Endothelial cell of umbilical vein (primary cell): ENCODE measurements around the gene MAML3. TPM values are rescaled to one million over a fixed set of nuclear protein-coding genes. Genes with fewer than 3 reads are reported as not detected.

Experiments
- BruUV-seq: library from RNA; stranded (reverse); fragments of 400-500 nt; replicated peaks from 2 replicates; lab custom pipeline; 2021; lab: Mats Ljungman, UMichigan
- CTCF ChIA-PET: fragments of 300-600, 350-600 bp; sonication (Branson Sonifier 250); formaldehyde crosslinking; loops from one replicate; lab custom pipeline; 2021; ENCODE audit warnings: antibody characterized with exemption, inconsistent platforms; lab: Charles Lee
- POLR2A ChIA-PET: fragments of 300-600, 350-600 bp; sonication (Branson Sonifier 250); formaldehyde crosslinking; loops from one replicate; lab custom pipeline; 2021; ENCODE audit warnings: antibody characterized with exemption, inconsistent platforms; lab: Charles Lee
- DNase-seq: peaks from one replicate; pipeline ENCODE4 v3.0.0-alpha.2; 2011; ENCODE audit warnings: low read depth, low spot score
- FAIRE-seq: peaks from 2 replicates; lab custom pipeline; 2011; peaks lifted over from hg19 to GRCh38; lab: Jason Lieb, UNC
- H2AFZ ChIP-seq: 2 replicates; pipeline ENCODE4 v1.6.0; 2012; ENCODE audit warnings: low read depth, low read length, control low read depth, inconsistent platforms
- H3K27ac ChIP-seq: 2 replicates; pipeline ENCODE4 v1.5.1; 2011; ENCODE audit warnings: low read depth, mild to moderate bottlenecking, control low read depth, low read length, moderate library complexity; ENCODE audit not compliant: insufficient read depth
- H3K27me3 ChIP-seq, 2 experiments: 2 replicates each; pipeline versions ENCODE4 v1.6.0 to v1.6.1; 2011; ENCODE audit warnings: low read length in 2 of 2, mixed read lengths in 1 of 2; ENCODE audit not compliant: control insufficient read depth in 2 of 2, insufficient read depth in 2 of 2
- H3K36me3 ChIP-seq, 2 experiments: 2 replicates in 1 of 2; 3 replicates in 1 of 2; pipeline ENCODE4 v1.5.1; 2011; ENCODE audit warnings: low read length in 2 of 2, mild to moderate bottlenecking in 1 of 2, moderate library complexity in 1 of 2; ENCODE audit not compliant: control insufficient read depth in 2 of 2, insufficient read depth in 2 of 2; ENCODE audit errors: extremely low read depth in 1 of 2
- H3K4me1 ChIP-seq: 3 replicates; pipeline ENCODE4 v1.5.1; 2011; ENCODE audit warnings: mild to moderate bottlenecking, low read length; ENCODE audit not compliant: control insufficient read depth, insufficient read depth; ENCODE audit errors: extremely low read depth
- H3K4me2 ChIP-seq: 2 replicates; pipeline ENCODE4 v1.6.1; 2011; ENCODE audit warnings: low read length, control low read depth, mixed read lengths; ENCODE audit not compliant: insufficient read depth
- H3K4me3 ChIP-seq, 3 experiments: fragments of 200-600 bp in 1 of 3; sonication (generic), shearing (Covaris generic) in 1 of 3; replicated peaks in 1 of 3; 2 replicates each; pipeline ENCODE4 v1.5.1; 2011 to 2016; ENCODE audit warnings: control low read depth in 3 of 3, low read length in 3 of 3, mild to moderate bottlenecking in 2 of 3, inconsistent platforms in 1 of 3, low read depth in 1 of 3, moderate library complexity in 1 of 3; ENCODE audit not compliant: insufficient read depth in 1 of 3
- H3K79me2 ChIP-seq: 2 replicates; pipeline ENCODE4 v1.6.0; 2012; ENCODE audit warnings: low read length, inconsistent platforms; ENCODE audit not compliant: control insufficient read depth, insufficient read depth
- H3K9ac ChIP-seq: replicated peaks from 2 replicates; pipeline ENCODE3; 2011; ENCODE audit warnings: low read length, control low read depth; ENCODE audit not compliant: insufficient read depth; ENCODE audit errors: extremely low read depth
- H3K9me1 ChIP-seq: replicated peaks from 3 replicates; pipeline ENCODE4 v1.6.0; 2011; ENCODE audit warnings: mild to moderate bottlenecking, low read length; ENCODE audit not compliant: control insufficient read depth, insufficient read depth; ENCODE audit errors: extremely low read depth
- H3K9me3 ChIP-seq: replicated peaks from 2 replicates; pipeline ENCODE4 v1.5.1; 2012; ENCODE audit warnings: low read length, inconsistent platforms; ENCODE audit not compliant: control insufficient read depth, insufficient read depth
- H4K20me1 ChIP-seq: replicated peaks from 2 replicates; pipeline ENCODE3; 2011; ENCODE audit warnings: mild to moderate bottlenecking, low read length; ENCODE audit not compliant: control insufficient read depth, insufficient read depth; ENCODE audit errors: extremely low read depth
- CTCF ChIP-seq, 2 donors: IDR thresholded peaks; 1 replicate in 1 of 2; 2 replicates in 1 of 2; pipeline ENCODE4 v1.5.1; 2011; ENCODE audit warnings: low read length in 2 of 2, mild to moderate bottlenecking in 2 of 2, moderate library complexity in 2 of 2, control low read depth in 1 of 2, inconsistent platforms in 1 of 2, low read depth in 1 of 2; ENCODE audit not compliant: insufficient read depth in 1 of 2; ENCODE audit errors: extremely low read depth in 1 of 2
- EZH2 ChIP-seq: IDR thresholded peaks from 2 replicates; pipeline ENCODE4 v1.6.1; 2012; ENCODE audit warnings: borderline replicate concordance, low read depth, mild to moderate bottlenecking, moderate library complexity, low read length, inconsistent platforms; ENCODE audit not compliant: severe bottlenecking
- FOS ChIP-seq: IDR thresholded peaks from 2 replicates; pipeline ENCODE4 v1.6.1; 2011; ENCODE audit warnings: mild to moderate bottlenecking, low read length, moderate library complexity, borderline replicate concordance; ENCODE audit not compliant: insufficient read depth
- GATA2 ChIP-seq: IDR thresholded peaks from 2 replicates; pipeline ENCODE4 v1.7.0; 2011; ENCODE audit warnings: low read depth, mild to moderate bottlenecking, moderate library complexity, mixed read lengths, low read length; ENCODE audit not compliant: insufficient read length, insufficient read depth
- JUN ChIP-seq: IDR thresholded peaks from 2 replicates; pipeline ENCODE4 v1.6.1; 2011; ENCODE audit warnings: borderline replicate concordance, low read depth; ENCODE audit not compliant: insufficient read length, insufficient read depth
- POLR2A ChIP-seq: IDR thresholded peaks from 2 replicates; pipeline ENCODE4 v1.6.1; 2012; ENCODE audit warnings: low read depth, mild to moderate bottlenecking, control low read depth, low read length
- POLR2AphosphoS5 ChIP-seq: IDR thresholded peaks from 2 replicates; pipeline ENCODE4 v1.6.1; 2012; ENCODE audit warnings: low read depth, mild to moderate bottlenecking, control low read depth, low read length, moderate library complexity; ENCODE audit not compliant: insufficient read depth
- dilution Hi-C: fragments of 300-500 bp; cut with MboI; formaldehyde crosslinking; loops from one replicate; pipeline ENCODE4 v1.15.0; 2019; ENCODE audit warnings: low sequenced_read_pairs; ENCODE audit not compliant: extremely low pct_ligation_motif_present
- intact Hi-C: fragments of 100-400 bp; cut with micrococcal nuclease; formaldehyde crosslinking; loops from one replicate; pipeline ENCODE4 v1.10.0; 2022
- polyA plus RNA-seq, 4 experiments: library from polyadenylated mRNA; depleted of rRNA in 3 of 4; stranded (reverse) in 3 of 4; unstranded in 1 of 4; fragments of >200 nt; gene quantifications; 2 replicates each; pipeline versions ENCODE4 v1.2.1 to v1.2.3, GENCODE V29; 2011 to 2012; ENCODE audit warnings: missing spikeins in 1 of 4
- total RNA-seq: library from RNA; stranded (reverse); gene quantifications from 2 replicates; pipeline ENCODE4 v1.2.3, GENCODE V29; 2021

MAML3 gene
- total and polyA plus RNA-seq, 2 donors (not counting 3 experiments of a cell fraction or from before 2014, with no cell fraction given): 14.0 to 20.3 TPM

GRCh38 chr4:140096483-140096861, 57.5 kb downstream of the MAML3 start:
- H3K9me1 ChIP-seq: no peaks in the 10 kb centered on the region
- H3K27me3 ChIP-seq: no peaks in the 10 kb centered on the region
- TF ChIP-seq POLR2A: no peak
- H3K9me3 ChIP-seq: no peaks in the 10 kb centered on the region
- H3K4me1 ChIP-seq: peaks cover 97% of the 10 kb centered on the region
- H3K27ac ChIP-seq: peak overlapping the region; percentile 100
- BruUV-seq: no TSS peak
- peaks cover 38% of the 10 kb centered on the region for H3K79me2 ChIP-seq
- H2AFZ ChIP-seq: no peak overlapping the region
- dilution Hi-C loops: no loop called here
- H3K36me3 ChIP-seq: no peaks in the 10 kb centered on the region
- peak overlapping the region in 1 of 3 experiments; percentile 25 for H3K4me3 ChIP-seq
- FAIRE-seq: no peak
- H4K20me1 ChIP-seq: no peaks in the 10 kb centered on the region
- POLR2A ChIA-PET: interaction anchor here (2.7 kb wide), 1 partner anchor 54 kb away, joined by 17 read pairs; no protein-coding TSS in a partner anchor
- peak overlapping the region; percentile 98 for H3K4me2 ChIP-seq
- H3K9ac ChIP-seq: peak overlapping the region; percentile 99
- intact Hi-C loops: loop anchor here (1.0 to 10.0 kb wide), 3 partner anchors 55 to 1082 kb away; partner anchors contain the start of gene NOCT
- DNase-seq: no peak
- CTCF ChIA-PET: interaction anchor here (1.1 to 3.0 kb wide), 8 partner anchors 10 to 161 kb away, joined by 3 to 31 read pairs (median 6); no protein-coding TSS in a partner anchor

- Histone ChIP-seq H3K79me2 (peaks cover 33% of the 10 kb centered on the region), H3K27me3 (no peaks in the 10 kb centered on the region), H3K4me3 (peak overlapping the region in 1 of 3 experiments; percentile 57), H3K9me3 (no peaks in the 10 kb centered on the region), H3K9me1 (no peaks in the 10 kb centered on the region), H3K27ac (peak overlapping the region; percentile 100), H3K4me2 (peak overlapping the region; percentile 98), H3K4me1 (peaks cover 97% of the 10 kb centered on the region), H4K20me1 (no peaks in the 10 kb centered on the region), H3K36me3 (no peaks in the 10 kb centered on the region), H3K9ac (peak overlapping the region; percentile 99), H2AFZ (no peak overlapping the region)
- dilution Hi-C loops: no loop called here
- CTCF ChIA-PET: interaction anchor here (0.5 to 3.0 kb wide), 12 partner anchors 10 to 264 kb away, joined by 3 to 31 read pairs (median 4); no protein-coding TSS in a partner anchor
- FAIRE-seq: peak; percentile 93
- peak; percentile 53 for TF ChIP-seq POLR2A
- no peak for TF ChIP-seq CTCF (IDR thresholded peaks at IDR 0.05; ENCODE audit: extremely low read depth in 1 of 2, insufficient read depth in 1 of 2, low read depth in 1 of 2, low read length in 2 of 2)
- peak; percentile 100 for TF ChIP-seq JUN
- TF ChIP-seq GATA2: peak; percentile 38
- peak; percentile 98 for TF ChIP-seq FOS
- TF ChIP-seq EZH2: no peak
- TF ChIP-seq POLR2AphosphoS5: peak; percentile 55
- peak; percentile 95 for DNase-seq
- BruUV-seq: TSS peak; percentile 52
- POLR2A ChIA-PET: interaction anchor here (1.4 to 2.7 kb wide), 2 partner anchors 55 to 58 kb away, joined by 5 to 17 read pairs; partner anchors contain the start of gene MAML3
- intact Hi-C loops: loop anchor here (1.0 to 10.0 kb wide), 6 partner anchors 44 to 1081 kb away; partner anchors contain the start of gene NOCT
Observed at GRCh38 chr4:140095694-140096482, 58.1 kb downstream of the MAML3 start.
